HT1080 (cell line): ENCODE results near the gene RAD51B. TPM values are rescaled to one million over a fixed set of nuclear protein-coding genes. Genes with fewer than 3 reads are reported as not detected.
A peak's percentile ranks its signal among the peaks of the same experiment; 100 is the strongest.

Source experiments
- DNase-seq: peaks from one replicate; pipeline ENCODE4 v3.0.0-alpha.2; 2015; ENCODE audit warnings: low read depth
- total RNA-seq: library from RNA; depleted of rRNA; stranded (reverse); fragments of >200 nt; shearing (Covaris generic); gene quantifications from 2 replicates; pipeline ENCODE4 v1.2.3, GENCODE V29; 2014

The RAD51B gene
- total RNA-seq, 1 experiment from 2014 or later: 8.5 TPM

DNA sequence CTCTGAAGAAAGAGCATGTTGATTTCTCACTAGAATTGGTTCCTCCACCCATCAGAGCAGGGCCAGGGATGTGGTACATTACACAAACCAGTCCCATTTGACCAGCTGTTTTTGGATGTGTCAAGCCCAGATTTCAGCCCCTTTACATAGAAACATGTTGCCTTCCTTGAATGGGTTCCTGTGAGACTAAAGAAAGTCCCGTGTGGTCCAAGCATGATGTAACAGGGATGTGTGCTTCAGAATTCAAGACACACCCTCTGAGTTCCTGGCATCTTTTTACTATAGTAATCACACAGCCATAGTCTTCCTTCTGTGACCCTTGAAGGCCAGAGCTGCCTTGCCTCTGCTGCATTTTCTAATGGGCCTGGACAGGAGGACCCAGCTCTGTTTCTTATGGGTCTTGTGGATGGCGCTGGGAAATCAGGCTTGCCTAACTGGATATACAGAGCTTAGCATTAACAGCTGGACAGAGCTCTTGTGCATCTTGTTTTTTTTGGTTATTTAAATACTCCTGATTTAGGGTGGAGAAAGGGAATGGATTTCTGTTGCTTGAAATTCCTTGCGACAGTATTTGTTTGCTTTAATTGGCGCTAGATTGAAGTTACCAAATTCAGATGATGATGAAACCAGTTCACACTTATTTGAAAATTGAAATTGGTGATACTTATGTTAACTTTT lies 632.3 kb downstream of the RAD51B start:
- no peak for DNase-seq

GRCh38 chr14:68458253-68458652 lies 638.7 kb downstream of the RAD51B start:
- DNase-seq: no peak

GRCh38 chr14:68458840-68459469 lies 639.4 kb downstream of the RAD51B start:
- DNase-seq: peak; percentile 82

DNA sequence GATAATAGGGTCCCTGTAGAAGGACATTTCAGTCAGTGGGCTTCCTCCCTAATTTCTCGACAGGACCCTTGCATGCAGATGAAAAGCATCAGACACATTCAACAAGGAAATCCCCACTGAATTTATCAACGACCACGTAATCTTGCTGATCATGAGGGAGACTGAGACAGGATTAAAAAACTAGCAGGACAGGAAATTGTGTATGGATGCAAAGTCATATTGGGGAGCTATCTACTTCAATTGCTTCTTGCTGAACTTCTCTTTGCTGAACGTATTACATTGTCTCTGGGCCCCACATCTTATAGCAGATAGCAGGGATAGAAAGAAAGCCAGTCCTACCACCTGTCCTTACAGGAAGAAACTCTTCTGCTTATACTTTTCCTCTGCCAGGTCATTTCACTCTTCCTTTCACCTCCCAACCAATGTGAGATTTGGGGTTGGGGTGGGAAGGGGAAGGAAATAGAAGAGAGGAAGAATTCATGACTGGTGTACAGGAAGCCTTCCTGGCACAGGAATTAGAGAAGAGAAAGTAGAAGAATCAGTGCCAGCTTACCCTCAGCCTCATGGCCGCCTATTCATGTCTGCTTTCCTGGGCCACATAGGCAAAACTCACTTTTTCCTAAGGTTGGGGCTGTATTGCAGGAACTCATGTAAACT lies 640.0 kb downstream of the RAD51B start:
- no peak for DNase-seq

- no peak for DNase-seq
Measured at GRCh38 chr14:68460541-68460940, 641.0 kb downstream of the RAD51B start.

GRCh38 chr14:68461086-68461485 lies 641.5 kb downstream of the RAD51B start:
- no peak for DNase-seq

DNA sequence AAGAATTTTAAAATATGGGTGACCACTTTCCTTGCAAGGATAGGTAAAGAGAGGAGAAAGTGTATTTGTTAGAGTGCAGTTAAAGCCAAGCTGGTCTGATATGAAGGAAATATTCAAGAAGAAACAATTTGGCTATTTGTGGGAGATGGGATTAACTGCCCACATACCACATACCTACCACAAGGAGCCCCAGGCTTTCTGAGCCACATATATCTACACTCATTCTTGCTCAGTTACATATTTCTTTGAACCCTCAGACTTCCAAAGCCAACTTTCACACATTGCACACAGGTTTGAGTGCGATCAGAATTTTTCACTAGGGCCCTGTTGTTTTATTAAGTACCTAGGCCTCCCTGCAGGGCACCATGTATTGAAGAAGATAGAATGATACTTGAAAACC lies 643.1 kb downstream of the RAD51B start:
- peak; percentile 17 for DNase-seq

DNA sequence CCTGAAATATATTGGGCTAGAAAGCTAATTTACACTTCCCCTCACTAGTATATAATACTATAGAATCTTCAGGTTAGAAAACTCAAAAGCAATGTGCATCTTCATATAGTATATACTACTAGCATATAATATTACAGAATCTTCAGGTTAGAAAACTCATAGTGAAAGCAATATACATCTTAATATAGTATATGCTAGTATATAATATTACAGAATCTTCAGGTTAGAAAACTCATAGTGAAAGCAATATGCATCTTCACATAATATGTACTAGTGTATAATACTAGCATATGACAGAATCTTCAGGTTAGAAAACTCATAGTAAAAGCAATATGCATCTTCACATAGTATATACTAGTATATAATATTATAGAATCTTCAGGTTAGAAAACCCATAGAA lies 643.7 kb downstream of the RAD51B start:
- no peak for DNase-seq

DNA sequence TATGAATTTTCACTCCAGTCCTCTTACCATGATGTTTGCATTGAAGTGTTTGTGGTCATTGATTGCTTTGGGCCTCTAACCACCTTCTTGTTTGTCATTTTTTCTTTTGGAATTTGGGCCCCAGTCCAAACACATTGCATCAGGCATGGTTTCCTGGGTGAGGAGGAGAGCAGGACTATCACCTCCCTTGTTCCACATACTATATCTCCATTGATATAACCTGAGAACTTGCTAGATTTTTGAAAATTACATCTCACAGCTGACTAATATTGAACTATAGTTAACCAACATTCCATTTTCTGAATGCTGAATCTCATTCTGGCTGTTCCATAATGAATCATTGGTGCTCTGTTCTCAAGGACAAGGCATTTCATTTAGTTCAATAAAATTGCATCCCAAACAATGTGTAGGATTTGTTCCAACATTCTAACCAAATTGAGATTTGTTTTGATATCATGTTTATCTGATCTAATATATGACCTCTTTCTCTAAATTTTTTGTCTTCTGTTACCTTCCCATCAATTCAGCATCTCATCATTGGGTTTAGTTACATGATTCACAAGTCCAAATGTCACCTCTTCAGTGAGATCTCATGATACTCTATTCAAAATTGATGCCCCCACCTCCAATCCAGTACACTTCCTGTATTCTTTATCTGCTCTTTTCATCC lies 644.3 kb downstream of the RAD51B start:
- peak; percentile 7 for DNase-seq

DNA sequence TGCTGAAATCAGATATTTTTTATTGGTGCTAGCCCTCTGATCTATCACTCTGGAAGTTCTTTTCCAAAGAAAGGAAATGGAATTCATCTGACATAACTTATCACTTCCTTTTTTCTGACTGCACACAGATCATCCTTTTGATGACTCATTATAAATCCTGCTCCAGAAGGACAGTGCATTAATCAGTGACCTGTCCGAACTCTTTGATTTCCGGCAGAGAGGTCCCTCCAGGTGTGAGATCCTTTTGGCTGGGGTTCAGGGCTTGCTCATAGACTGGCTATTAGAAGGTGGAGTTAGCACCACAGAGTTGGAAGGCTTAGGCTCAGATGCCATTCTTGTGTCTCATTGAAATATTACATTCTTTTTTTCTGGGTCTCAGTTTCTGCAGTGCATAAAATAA lies 645.1 kb downstream of the RAD51B start:
- DNase-seq: peak; percentile 92

GRCh38 chr14:68466491-68466977 lies 647.0 kb downstream of the RAD51B start:
- DNase-seq: peak; percentile 75

DNA sequence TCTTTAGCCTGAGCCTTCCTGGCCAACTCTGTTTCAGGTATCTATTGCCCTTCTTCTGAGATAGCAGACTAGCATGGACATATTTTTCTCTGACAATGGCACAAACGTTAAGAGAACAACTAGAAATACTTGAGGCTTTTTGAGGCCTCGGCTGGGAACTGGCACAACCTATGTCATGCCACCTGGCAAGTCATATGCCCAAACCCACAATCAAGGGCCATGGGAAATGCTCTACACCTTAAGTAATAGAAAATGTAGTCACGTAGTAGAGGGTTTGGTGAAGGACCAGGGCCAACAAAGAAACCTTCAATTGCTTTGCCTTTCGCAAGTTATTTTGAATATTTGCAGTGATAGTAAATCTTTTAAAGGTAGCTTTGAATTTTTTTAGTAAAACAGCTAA lies 647.8 kb downstream of the RAD51B start:
- no peak for DNase-seq

GRCh38 chr14:68468437-68469207 lies 649.0 kb downstream of the RAD51B start:
- peak; percentile 80 for DNase-seq

GRCh38 chr14:68469208-68469713 lies 649.7 kb downstream of the RAD51B start:
- no peak for DNase-seq

DNA sequence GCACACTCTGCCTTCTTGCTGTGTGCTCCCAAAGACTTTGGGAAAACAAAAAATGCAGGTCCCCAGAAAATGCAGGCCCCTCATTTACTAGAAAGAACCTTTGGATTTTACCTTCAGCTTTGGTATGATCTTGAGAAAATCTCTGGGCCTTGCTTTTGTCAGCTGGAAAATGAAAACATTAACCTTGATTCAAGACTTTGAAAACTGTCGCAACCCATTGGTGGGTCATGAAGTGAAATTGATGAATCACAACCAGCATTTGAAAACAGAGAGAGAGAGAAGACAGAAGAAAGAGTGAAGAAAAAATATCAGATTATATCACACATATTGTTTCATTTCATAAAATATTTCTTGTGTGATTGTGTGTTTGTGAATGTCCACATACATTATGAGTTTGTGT lies 650.8 kb downstream of the RAD51B start:
- DNase-seq: no peak

GRCh38 chr14:68471029-68471963 lies 651.7 kb downstream of the RAD51B start:
- DNase-seq: no peak

DNA sequence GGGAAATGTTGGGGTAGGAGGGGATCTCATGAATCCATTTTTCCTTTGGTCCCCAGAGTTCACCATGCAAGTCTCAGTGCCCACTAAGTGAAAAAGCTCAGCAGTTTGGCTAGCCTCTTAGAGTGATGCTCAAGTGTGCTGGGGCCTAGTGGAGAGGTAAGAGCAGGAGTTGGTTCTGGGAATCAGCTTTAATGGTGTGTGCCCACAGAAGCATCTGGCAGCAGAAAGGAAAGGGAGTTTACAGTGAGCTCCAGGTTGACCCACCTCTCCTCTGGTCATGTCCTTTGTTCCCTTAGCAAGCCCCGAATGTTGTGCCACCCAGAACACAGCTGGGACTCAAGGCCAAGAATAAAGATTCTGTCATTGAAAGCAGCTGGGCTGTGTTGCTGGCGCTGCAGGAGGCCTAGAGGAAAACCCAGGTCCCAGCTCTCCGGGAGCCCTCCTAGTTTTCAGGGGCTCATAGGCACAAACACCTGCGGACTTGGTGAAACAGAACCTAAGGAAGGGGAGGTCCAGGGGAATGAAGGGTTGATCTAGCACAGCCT lies 652.5 kb downstream of the RAD51B start:
- no peak for DNase-seq

DNA sequence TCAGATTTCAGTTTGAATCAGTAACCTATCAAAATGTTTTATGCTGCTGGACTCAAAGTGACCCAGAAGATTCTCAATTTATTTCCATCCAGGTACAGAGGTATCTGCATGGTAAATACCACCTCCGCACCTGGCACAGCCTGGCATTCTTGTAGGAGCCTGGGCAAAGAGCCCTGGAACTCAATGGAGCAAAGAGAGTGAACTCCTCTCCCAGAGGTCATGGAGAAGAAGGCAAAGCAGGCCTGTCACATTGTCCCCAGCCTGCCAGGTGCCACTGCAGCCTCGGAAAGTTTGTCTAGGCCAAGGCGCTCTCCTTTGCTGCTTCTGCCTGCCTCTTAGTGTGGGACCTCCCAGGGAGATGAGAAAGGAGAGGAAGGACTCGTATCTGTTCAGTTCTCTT lies 653.5 kb downstream of the RAD51B start:
- no peak for DNase-seq

DNA sequence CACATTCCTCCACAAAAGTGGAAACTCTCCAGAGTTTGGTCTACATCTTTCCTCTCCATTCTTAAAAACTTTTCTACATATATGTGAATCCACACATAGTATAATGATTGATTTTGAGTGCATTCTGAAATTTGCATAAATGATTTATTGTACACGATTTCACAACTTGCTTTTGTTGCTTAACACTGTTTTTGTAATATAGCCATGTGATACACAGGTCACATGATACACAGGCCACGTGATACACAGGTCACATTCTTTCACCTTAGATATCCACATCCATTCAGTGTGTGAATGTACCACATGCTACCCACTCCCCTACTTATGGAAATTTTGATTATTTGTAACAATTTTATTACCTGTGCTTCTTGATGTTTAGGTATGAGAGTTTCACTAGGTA lies 654.2 kb downstream of the RAD51B start:
- DNase-seq: no peak

- DNase-seq: no peak
Measured at GRCh38 chr14:68474741-68475140, 655.2 kb downstream of the RAD51B start.
